T follicular helper cell (primary cell): ENCODE data around the gene HSD3B1.

Experiments
- DNase-seq: peaks from one replicate; pipeline ENCODE4 v3.0.0-alpha.2; 2020; ENCODE audit warnings: low read depth
- total RNA-seq, 2 experiments: gene quantifications; one replicate each; lab custom pipeline; 2026; lab: John Stamatoyannopoulos, UW

HSD3B1 gene
- total RNA-seq, result 0 reads per million in 2 experiments

GRCh38 chr1:119506941-119507340 lies at the start of gene HSD3B1:
Gene HSD3B1 (plus strand): TSS chr1:119507210. CDS start chr1:119507477, 267 bp downstream.
- no peak for DNase-seq

DNA sequence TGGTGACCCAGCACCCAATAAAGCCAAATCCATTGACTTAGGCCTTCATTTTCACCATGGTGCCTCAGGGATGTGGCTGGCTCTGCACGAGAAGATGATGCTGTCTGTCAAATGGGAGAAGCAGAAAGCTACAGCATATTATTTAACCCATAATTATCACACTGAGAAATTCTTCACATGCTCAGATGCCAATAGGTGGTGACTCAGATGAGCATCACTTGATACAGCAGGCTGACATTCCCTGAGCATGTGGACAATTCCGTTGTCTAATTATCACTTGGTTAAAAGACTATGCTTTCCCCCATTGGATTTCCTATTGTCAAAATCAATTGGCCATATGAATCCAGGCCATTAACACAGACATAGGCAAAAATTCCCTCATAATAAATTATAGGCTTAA lies 44.0 kb upstream of the HSD3B1 start:
- DNase-seq, result no peak

DNA sequence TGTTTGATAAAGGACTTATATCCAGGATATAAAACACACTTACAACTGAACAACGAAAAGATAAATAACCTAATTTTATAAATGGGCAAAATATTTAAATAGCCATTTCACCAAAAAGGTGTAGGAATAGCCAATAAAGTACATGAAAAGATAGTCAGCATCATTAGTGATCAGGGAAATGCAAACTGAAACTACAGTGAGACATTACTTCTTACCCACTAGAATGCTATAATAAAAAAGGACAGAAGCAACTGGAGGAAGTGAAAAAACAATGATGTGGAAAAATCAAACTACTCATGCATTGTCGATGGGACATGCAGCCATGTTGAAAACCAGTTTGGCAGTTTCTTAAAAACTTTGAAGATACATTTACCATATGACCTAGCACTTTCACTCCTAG lies 43.4 kb upstream of the HSD3B1 start:
- DNase-seq, result no peak

- DNase-seq, result no peak
These were observed 40.6 kb upstream of the HSD3B1 start for GRCh38 chr1:119466445-119466844.

DNA sequence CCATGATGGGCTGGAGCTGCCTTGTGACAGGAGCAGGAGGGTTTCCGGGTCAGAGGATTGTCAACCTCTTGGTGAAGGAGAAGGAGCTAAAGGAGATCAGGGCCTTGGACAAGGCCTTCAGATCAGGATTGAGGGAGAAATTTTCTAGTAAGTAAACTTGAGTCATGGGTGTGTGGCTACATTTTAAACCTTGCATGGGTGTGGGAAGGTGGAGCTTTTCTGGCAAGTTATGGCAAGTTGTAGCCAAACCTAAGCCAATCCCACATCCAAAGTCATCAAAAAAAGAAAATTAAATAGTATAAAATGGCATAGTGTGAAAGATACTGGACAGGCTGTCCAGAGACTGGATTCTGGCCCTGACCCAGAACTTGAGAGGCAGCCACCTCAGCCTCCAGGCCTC lies 39.8 kb upstream of the HSD3B1 start:
- no peak for DNase-seq

GRCh38 chr1:119467857-119468668 lies 38.9 kb upstream of the HSD3B1 start:
- DNase-seq, result no peak

DNA sequence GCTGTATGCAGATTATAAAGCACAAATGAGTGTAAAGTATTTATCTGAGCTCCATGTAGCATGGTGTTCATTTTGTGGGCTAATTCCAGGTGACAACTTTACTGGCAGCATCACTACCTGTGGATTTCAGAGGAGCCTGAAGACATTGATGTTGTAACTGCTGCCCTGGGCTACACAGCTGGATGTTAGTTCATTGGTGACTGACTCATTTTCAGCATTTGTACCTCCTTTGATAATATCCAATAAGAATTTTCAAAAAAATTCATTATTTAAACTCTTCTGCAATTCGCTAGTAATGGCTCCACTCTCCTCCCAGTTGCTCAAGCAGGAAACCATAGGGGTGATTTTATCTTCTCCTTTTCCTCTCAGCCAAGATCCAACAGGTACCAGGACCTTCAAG lies 37.3 kb upstream of the HSD3B1 start:
- no peak for DNase-seq

DNA sequence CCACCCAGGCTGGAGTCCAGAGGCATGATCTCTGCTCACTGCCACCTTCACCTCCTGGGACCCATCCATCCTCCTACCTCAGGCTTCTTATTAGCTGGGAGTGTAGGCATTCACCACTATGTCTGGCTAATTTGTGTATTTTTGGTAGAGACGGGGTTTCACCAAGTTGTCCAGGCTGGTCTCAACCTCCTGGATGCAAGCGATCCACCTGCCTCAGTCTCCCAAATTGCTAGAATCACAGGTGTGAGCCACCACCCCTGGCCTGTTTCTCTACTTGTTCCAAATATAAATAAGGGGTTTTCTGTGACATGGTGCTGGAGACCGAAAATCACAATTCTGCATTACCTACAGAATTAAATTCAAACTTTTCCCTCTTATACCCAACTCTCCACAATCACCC lies 36.6 kb upstream of the HSD3B1 start:
- no peak for DNase-seq

GRCh38 chr1:119470958-119471357 lies 36.1 kb upstream of the HSD3B1 start:
- no peak for DNase-seq

DNA sequence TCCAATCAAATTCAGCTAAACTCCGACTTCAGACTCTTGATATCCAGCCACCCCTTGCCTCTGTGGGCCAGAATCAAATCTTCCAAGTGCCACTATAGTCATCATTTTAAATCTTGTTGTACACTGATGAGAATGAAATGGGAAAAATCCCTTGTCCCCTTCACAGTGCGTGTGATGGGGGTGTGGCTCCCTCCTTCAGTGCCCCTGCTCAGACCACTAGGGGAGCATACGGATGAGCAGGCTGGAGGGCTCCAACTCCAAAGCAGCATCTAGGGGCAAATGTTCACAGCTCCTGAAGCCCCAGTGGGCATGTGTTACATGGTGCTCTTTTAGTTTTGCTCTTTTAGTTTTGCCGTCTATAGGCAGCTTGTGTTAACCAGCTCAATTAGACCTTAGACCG lies 35.4 kb upstream of the HSD3B1 start:
- no peak for DNase-seq

DNA sequence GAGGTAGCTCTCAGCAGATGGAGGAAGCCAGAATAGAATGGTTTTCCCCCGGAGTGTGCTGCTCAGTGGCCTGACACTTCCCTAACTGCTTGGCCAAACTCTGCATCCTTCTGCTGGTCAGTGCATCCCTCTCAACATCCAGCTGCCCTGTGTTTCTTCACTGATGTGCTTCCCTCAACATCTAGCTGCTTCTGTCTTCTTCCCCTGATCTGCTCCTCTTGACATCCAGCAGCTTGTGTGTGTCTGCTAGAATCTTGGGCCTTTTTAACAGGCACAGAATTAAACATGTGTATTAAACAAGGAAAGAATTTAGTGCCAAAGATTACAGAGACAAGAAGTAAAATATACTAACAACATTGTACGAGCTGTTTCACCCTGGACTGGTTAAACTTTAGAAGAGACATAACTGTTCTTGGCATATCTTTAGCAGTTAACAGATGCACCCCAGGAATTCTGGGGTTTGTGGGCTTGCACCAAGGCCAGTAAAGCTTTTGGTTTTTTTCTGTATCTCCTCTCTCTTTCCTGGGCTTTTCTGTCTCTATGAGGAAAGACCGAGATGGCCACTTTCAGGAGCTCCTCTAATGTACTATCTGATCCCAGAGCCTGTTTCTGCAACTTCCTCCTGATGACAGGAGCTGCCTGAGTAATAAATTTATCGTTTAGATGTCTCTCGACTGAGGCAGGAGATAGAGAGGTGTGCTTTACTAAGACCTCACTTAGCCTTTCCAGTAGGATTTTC lies 34.8 kb upstream of the HSD3B1 start:
- DNase-seq, result no peak

DNA sequence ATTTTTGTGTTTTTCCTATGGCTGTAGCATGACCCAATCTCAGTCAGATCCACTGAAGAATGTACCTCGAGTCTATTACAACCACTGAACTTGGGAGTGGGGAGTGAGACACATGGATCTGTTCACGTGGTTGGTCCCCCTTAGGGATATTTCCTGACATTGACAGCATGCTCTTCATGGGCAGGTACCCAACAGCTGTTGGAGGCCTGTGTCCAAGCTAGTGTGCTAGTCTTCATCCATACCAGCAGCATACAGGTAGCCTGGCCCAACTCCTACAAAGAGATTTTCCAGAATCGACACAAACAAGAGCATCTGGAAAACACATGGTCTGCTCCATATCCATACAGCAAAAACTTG lies 34.2 kb upstream of the HSD3B1 start:
- DNase-seq, result no peak

GRCh38 chr1:119475866-119476439 lies 31.1 kb upstream of the HSD3B1 start:
- DNase-seq, result no peak

DNA sequence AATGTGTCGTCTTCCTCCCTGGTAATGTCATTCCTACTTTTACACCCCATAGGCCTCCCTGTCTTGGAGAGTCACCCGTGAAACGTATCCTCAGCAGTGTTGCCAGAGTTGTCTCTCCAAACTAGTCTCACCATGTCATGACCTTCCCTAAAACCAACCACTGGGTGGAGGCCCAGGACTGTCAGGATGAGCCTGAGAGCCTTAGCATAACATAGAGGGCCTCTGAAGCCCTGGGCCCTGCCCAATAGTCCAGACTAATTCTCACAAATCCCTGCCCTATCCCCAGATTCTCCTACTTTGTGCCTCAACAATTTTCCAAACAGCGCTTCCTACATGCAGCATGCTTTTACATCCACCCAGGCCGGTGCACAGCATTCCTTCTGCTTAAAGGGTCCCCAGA lies 29.3 kb upstream of the HSD3B1 start:
- no peak for DNase-seq

DNA sequence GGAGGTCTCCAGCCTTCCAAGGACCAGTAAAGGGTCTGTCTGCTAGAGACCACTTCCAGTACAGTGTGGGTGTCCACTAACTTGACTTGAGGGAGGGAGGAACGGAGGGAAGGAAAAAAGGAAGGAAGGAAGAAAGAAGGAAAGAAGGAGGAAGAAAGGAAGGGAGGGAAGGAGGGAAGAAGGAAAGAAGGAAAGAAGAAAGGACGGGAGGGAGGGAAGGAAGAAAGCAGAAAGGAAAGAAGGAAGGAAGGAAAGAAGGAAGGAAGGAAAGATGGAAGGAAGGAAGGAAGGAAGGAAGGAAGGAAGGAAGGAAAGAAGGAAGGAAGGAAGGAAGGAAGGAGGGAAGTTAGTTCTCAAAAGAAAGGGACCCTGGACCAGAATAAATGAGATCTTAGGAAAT lies 26.8 kb upstream of the HSD3B1 start:
- no peak for DNase-seq

DNA sequence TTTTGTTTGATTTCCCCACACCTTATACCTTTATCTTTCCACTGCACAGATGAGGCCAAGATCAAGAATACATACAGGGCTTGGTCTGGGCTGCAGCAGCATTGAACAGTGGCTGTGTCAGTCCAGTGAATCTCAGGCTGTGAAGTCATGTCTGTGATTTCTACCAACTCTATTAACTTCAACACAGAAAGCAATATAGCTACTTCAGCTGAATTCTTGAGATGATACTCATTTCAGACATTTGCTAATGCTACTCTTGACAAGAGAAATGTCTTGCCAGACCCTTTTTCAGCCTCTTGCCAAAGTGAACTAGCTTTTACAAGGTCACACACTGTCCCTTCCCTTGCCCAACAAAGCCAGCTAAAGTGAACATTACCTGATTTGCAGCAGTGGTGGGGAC lies 25.1 kb upstream of the HSD3B1 start:
- DNase-seq, result no peak

- DNase-seq, result no peak
These were observed 24.2 kb upstream of the HSD3B1 start for GRCh38 chr1:119482517-119483425.

DNA sequence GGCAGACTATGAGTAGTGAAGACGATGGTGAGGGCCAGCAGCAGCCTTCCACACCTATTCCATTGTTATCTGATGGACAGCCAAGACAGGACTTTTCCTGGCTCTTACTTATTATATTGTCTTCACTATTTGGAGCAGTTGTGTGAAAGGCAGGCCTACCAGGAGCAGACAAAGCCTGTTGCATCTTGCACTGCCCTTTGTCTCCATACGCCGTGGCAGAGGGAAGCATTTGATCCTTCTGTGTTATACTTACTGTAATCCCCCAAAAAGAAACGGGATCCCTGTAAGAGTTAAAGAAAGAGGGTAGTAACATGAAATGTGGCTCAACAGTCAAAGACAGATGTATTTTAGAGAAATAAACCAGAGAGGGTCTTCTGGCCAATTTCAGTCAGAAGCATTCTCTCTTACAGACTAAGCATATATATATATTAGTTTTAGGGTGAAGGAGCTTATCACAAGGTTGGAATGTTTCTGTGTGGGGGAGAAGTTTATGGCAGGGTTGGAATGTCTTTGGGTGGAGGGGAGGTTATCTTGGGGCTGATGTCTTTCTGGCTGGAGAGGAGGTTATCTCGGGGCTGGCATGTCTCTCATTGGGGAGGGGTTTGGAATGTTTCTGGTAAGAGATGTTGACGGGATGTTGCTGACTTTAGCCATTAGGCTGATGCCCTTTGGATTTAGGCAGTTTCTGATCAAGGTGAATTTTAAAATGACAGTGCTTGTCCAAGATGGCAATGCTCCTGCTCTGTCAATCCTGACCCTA lies 23.4 kb upstream of the HSD3B1 start:
- DNase-seq, result no peak

- DNase-seq, result no peak
These were observed 21.8 kb upstream of the HSD3B1 start for GRCh38 chr1:119485201-119485600.

GRCh38 chr1:119488216-119488615 lies 18.8 kb upstream of the HSD3B1 start:
- DNase-seq, result no peak

DNA sequence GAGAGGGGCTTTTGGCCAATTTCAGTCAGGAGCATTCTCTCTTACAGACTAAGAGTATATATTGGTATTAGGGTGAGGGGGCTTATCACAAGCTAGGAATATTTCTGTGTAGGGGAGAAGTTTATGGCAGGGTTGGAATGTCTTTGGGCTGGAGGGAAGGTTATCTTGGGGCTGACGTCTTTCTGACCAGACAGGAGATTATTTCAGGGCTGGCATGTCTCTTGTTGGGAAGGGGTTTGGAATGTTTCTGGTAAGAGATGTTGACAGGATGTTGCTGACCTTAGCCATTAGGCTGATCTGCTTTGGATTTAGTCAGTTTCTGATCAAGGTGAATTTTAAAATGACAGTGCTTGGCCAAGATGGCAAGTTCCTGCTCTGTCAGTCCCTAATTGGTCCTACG lies 17.8 kb upstream of the HSD3B1 start:
- no peak for DNase-seq
